Mesenchymal stem cell (in vitro differentiated cells and primary cell): ENCODE results near the gene WWP2.
"Not testable (repeated sequence)": the region's sequence is repeated elsewhere in the genome, so short reads cannot be mapped to it uniquely, and the experiment has no call there.

Source experiments
- DNase-seq: peaks from one replicate; pipeline ENCODE4 v3.0.0-alpha.2; 2013
- H2AFZ ChIP-seq: one replicate; pipeline ENCODE4 v1.6.1; 2013; ENCODE audit warnings: low read depth, mild to moderate bottlenecking, control low read depth, inconsistent platforms, low read length, moderate library complexity
- H2AK5ac ChIP-seq: 2 replicates; pipeline ENCODE4 v1.6.1; 2013; ENCODE audit warnings: low read length, moderate library complexity, mild to moderate bottlenecking, inconsistent platforms; ENCODE audit not compliant: severe bottlenecking
- H2BK120ac ChIP-seq: one replicate; pipeline ENCODE4 v1.6.1; 2013; ENCODE audit warnings: low read depth, mild to moderate bottlenecking, inconsistent platforms, low read length, moderate library complexity
- H2BK12ac ChIP-seq, 2 experiments: one replicate each; pipeline ENCODE4 v1.6.1; 2013; ENCODE audit warnings: inconsistent platforms in 2 of 2, low read length in 2 of 2, mild to moderate bottlenecking in 2 of 2, moderate library complexity in 2 of 2, control low read depth in 1 of 2
- H2BK15ac ChIP-seq: one replicate; pipeline ENCODE4 v1.6.1; 2013; ENCODE audit warnings: mild to moderate bottlenecking, low read depth, inconsistent platforms; ENCODE audit not compliant: poor library complexity, severe bottlenecking
- H2BK5ac ChIP-seq: 2 replicates; pipeline ENCODE4 v1.6.1; 2013; ENCODE audit warnings: low read depth, mild to moderate bottlenecking, low read length, control low read depth, inconsistent platforms; ENCODE audit not compliant: poor library complexity, severe bottlenecking
- H3K14ac ChIP-seq, 2 experiments: one replicate each; pipeline ENCODE4 v1.6.1; 2013; ENCODE audit warnings: inconsistent platforms in 2 of 2, low read length in 2 of 2, control low read depth in 1 of 2, mild to moderate bottlenecking in 1 of 2, moderate library complexity in 1 of 2
- H3K18ac ChIP-seq, 2 experiments: one replicate each; pipeline ENCODE4 v1.6.1; 2013; ENCODE audit warnings: inconsistent platforms in 2 of 2, low read length in 2 of 2, control low read depth in 1 of 2, low read depth in 1 of 2, mild to moderate bottlenecking in 1 of 2
- H3K23ac ChIP-seq, 2 experiments: one replicate each; pipeline ENCODE4 v1.6.1; 2013; ENCODE audit warnings: inconsistent platforms in 2 of 2, low read length in 2 of 2, mild to moderate bottlenecking in 2 of 2, moderate library complexity in 2 of 2, control low read depth in 1 of 2
- H3K27ac ChIP-seq: 2 replicates; pipeline ENCODE4 v1.5.1; 2013; ENCODE audit warnings: mild to moderate bottlenecking, moderate library complexity, low read length, control low read depth, inconsistent platforms; ENCODE audit not compliant: poor library complexity, severe bottlenecking
- H3K27me3 ChIP-seq, 2 experiments: 2 replicates each; pipeline versions ENCODE4 v1.6.1 to v1.7.0; 2013; ENCODE audit warnings: low read length in 2 of 2, mild to moderate bottlenecking in 2 of 2, moderate library complexity in 2 of 2, control low read depth in 1 of 2, inconsistent platforms in 1 of 2; ENCODE audit not compliant: control insufficient read depth in 1 of 2, insufficient read depth in 1 of 2
- H3K36me3 ChIP-seq, 2 experiments: 2 replicates each; pipeline versions ENCODE4 v1.6.1 to v1.7.0; 2013; ENCODE audit warnings: low read length in 2 of 2, control low read depth in 1 of 2, inconsistent platforms in 1 of 2, low read depth in 1 of 2, mild to moderate bottlenecking in 1 of 2; ENCODE audit not compliant: insufficient read depth in 2 of 2, control insufficient read depth in 1 of 2
- H3K4ac ChIP-seq, 2 experiments: one replicate each; pipeline ENCODE4 v1.6.1; 2013; ENCODE audit warnings: inconsistent platforms in 2 of 2, low read length in 2 of 2, mild to moderate bottlenecking in 2 of 2, moderate library complexity in 2 of 2, control low read depth in 1 of 2, low read depth in 1 of 2
- H3K4me1 ChIP-seq: 2 replicates; pipeline ENCODE4 v1.6.1; 2013; ENCODE audit warnings: low read depth, low read length, control low read depth; ENCODE audit not compliant: control insufficient read depth, insufficient read depth
- H3K4me2 ChIP-seq: 2 replicates; pipeline ENCODE4 v1.6.1; 2013; ENCODE audit warnings: low read length, mild to moderate bottlenecking, inconsistent platforms; ENCODE audit not compliant: poor library complexity, severe bottlenecking
- H3K4me3 ChIP-seq, 2 experiments: 2 replicates each; pipeline versions ENCODE4 v1.5.1 to v1.7.0; 2013; ENCODE audit warnings: low read length in 2 of 2, mild to moderate bottlenecking in 2 of 2, control low read depth in 1 of 2, low read depth in 1 of 2; ENCODE audit not compliant: insufficient read depth in 1 of 2
- H3K79me1 ChIP-seq: replicated peaks from 2 replicates; pipeline ENCODE4 v1.6.1; 2013; ENCODE audit warnings: mild to moderate bottlenecking, control low read depth, low read length, inconsistent platforms; ENCODE audit not compliant: poor library complexity, severe bottlenecking
- H3K9ac ChIP-seq: 2 replicates; pipeline ENCODE4 v1.7.0; 2013; ENCODE audit warnings: mild to moderate bottlenecking, low read length, moderate library complexity
- H3K9me3 ChIP-seq: 2 replicates; pipeline ENCODE4 v1.7.0; 2013; ENCODE audit warnings: mild to moderate bottlenecking, low read length; ENCODE audit not compliant: control insufficient read depth
- H4K8ac ChIP-seq: one replicate; pipeline ENCODE4 v1.6.1; 2013; ENCODE audit warnings: inconsistent platforms, mild to moderate bottlenecking, low read length, moderate library complexity
- H4K91ac ChIP-seq: one replicate; pipeline ENCODE4 v1.6.1; 2013; ENCODE audit warnings: mild to moderate bottlenecking, low read length, inconsistent platforms
- WGBS: methylation state at CpG from one replicate; pipeline ENCODE4 v1.1.7; 2013; ENCODE audit warnings: mixed read lengths; 5-methylcytosine and 5-hydroxymethylcytosine counted together

WWP2 gene

DNA sequence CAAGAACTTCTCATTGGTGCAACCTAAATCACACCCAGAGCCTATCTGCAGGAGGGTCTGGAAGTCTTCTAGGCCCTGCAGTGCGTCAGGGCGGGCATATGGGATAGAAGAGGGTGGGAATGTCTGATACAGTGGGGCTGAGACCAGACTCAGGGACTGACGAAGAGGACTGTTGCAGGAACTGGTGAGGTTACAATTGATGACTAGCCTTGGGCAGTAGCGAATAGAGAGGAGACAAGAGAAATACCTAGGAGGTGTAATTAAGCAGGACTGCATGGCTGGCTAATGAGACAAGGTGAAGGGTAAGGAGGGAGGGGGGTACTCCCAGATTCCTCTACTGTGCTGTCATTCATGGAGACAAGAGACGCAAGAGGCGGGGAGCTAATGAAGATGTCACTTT lies 91.3 kb downstream of the WWP2 start:
- no peak overlapping the region for H3K4ac ChIP-seq
- H2BK5ac ChIP-seq, result no peak overlapping the region
- no peak overlapping the region for H3K18ac ChIP-seq
- no peak overlapping the region for H3K4me2 ChIP-seq
- H3K27me3 ChIP-seq, result no peaks in the 10 kb centered on the region
- no peak overlapping the region for H4K8ac ChIP-seq
- no peak overlapping the region for H2BK120ac ChIP-seq
- H3K23ac ChIP-seq, result no peak overlapping the region
- DNase-seq, result no peak
- 80% methylated on average over 6 of the region's 6 CpGs for WGBS
- H3K27ac ChIP-seq, result no peak overlapping the region
- no peak overlapping the region for H4K91ac ChIP-seq
- H2BK15ac ChIP-seq, result no peak overlapping the region
- H3K4me1 ChIP-seq, result peaks cover 6% of the 10 kb centered on the region
- no peak overlapping the region for H2AK5ac ChIP-seq
- no peak overlapping the region for H3K9ac ChIP-seq
- H3K9me3 ChIP-seq, result no peaks in the 10 kb centered on the region
- peaks cover 4% of the 10 kb centered on the region for H3K79me1 ChIP-seq
- H2AFZ ChIP-seq, result no peak overlapping the region
- peaks cover 0 to 8% of the 10 kb centered on the region in 2 experiments for H3K36me3 ChIP-seq
- H3K14ac ChIP-seq, result no peak overlapping the region
- H3K4me3 ChIP-seq, result no peak overlapping the region
- no peak overlapping the region for H2BK12ac ChIP-seq

DNA sequence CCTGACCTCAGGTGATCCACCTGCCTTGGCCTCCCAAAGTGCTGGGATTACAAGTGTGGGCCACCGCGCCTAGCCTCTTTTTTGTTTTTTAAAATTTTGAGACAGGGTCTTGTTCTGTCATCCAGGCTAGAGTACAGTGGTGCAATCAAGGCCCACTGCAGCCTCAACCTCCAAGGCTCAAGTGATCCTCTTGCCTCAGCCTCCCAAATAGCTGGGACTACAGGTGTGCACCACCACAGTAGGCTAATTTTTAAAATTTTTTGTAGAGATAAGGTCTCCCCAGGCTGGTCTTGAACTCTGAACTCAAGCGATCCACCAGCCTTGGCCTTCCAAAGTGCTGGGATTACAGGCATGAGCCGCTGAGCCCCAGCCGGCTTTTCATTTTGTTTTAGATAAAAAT lies 92.6 kb downstream of the WWP2 start:
- H2BK12ac ChIP-seq, H3K18ac ChIP-seq, H3K79me1 ChIP-seq, H2AK5ac ChIP-seq, H2BK15ac ChIP-seq, H2AFZ ChIP-seq, H3K4me2 ChIP-seq, H2BK120ac ChIP-seq, H2BK5ac ChIP-seq, H3K23ac ChIP-seq, H4K91ac ChIP-seq, H3K4ac ChIP-seq, DNase-seq, H3K14ac ChIP-seq, H4K8ac ChIP-seq, H3K9me3 ChIP-seq, H3K9ac ChIP-seq, H3K4me3 ChIP-seq, H3K36me3 ChIP-seq, H3K27me3 ChIP-seq, H3K27ac ChIP-seq, H3K4me1 ChIP-seq: not testable (repeated sequence)
- WGBS, result 100% methylated on average over 3 of the region's 5 CpGs

DNA sequence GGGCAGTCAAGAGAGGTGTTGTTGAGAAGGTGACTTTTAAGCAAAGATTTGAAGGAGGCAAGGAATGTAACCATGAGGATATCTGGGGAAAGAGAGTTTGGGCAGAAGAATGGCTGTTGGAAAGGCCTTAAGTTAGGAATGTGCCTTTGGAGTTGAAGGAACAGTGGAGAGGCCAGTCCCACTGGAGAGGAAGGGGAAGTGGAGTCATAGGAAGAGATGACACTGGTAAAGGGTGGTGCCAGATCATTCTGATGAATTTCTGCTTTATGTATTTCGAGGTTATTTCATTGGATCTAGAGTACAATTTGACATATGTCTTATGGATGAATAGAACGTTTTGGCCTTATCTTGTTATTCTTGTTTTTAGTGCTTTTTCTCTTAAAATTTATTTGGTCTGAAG lies 93.5 kb downstream of the WWP2 start:
- peaks cover 6% of the 10 kb centered on the region for H3K79me1 ChIP-seq
- H4K8ac ChIP-seq, result no peak overlapping the region
- H2BK5ac ChIP-seq, result no peak overlapping the region
- no peak overlapping the region for H3K23ac ChIP-seq
- H2BK12ac ChIP-seq, result no peak overlapping the region
- H4K91ac ChIP-seq, result no peak overlapping the region
- H2AFZ ChIP-seq, result no peak overlapping the region
- no peak overlapping the region for H3K4me2 ChIP-seq
- no peak overlapping the region for H2BK120ac ChIP-seq
- H3K27me3 ChIP-seq, result no peaks in the 10 kb centered on the region
- no peaks in the 10 kb centered on the region for H3K9me3 ChIP-seq
- no peak overlapping the region for H3K14ac ChIP-seq
- H3K36me3 ChIP-seq, result peaks cover 0 to 8% of the 10 kb centered on the region in 2 experiments
- H3K4ac ChIP-seq, result no peak overlapping the region
- H3K4me3 ChIP-seq, result no peak overlapping the region
- H3K27ac ChIP-seq, result no peak overlapping the region
- H2AK5ac ChIP-seq, result no peak overlapping the region
- no peak overlapping the region for H3K18ac ChIP-seq
- H2BK15ac ChIP-seq, result no peak overlapping the region
- peaks cover 2% of the 10 kb centered on the region for H3K4me1 ChIP-seq
- H3K9ac ChIP-seq, result no peak overlapping the region
- 92% methylated on average over 2 of the region's 2 CpGs for WGBS
- DNase-seq, result no peak

DNA sequence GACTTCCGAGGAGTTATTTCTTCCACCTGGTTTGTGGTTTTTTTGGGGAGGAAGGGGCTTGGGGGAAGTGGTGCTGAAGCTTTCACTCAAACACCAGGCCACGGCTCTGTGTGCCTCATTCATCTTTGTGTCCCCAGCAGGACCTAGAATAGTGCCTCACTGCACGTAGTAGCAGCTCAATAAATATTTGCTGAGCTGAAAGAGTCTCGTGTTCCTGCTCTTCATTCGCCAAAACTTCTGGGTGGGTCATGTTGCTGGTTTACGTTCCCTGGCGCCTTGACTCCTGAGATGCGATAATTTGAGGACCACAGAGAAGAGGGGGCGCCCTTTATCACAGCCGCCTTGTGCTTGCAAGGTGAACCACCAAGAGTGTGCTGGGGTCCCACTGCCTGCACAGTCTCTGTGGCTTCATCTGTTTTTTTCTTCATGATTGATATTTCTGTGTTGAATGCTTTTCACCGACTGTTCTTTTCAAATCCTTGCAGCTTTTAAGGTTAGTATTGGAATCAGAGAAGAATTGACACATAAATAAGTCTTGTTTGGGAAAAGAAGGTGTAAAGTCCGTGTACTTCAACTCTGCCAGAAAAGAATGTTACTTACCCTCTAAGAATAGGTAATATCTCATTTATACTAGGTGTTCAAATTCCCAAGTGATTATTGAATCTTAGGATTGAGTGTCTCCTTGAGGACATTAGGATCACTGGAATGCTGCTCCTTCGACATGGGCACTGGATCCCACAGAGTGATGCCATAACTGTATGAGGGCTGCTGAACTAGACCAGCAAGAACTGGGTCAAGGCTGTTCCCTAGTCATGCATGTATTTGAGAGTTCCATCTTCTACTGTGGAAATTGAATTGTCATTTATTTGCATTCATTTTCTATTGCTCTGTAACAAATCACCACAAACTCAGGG lies 96.3 kb downstream of the WWP2 start:
- Histone ChIP-seq H2AK5ac (no peak overlapping the region), H3K18ac (no peak overlapping the region), H4K8ac (no peak overlapping the region), H3K9me3 (no peaks in the 10 kb centered on the region), H3K4me2 (no peak overlapping the region), H3K23ac (no peak overlapping the region), H3K36me3 (peaks cover 0 to 5% of the 10 kb centered on the region in 2 experiments), H3K27ac (no peak overlapping the region), H3K79me1 (peaks cover 7% of the 10 kb centered on the region), H2BK120ac (no peak overlapping the region), H2BK15ac (no peak overlapping the region), H3K4me3 (no peak overlapping the region), H3K9ac (no peak overlapping the region), H3K4me1 (no peaks in the 10 kb centered on the region), H3K27me3 (no peaks in the 10 kb centered on the region), H2AFZ (no peak overlapping the region), H2BK12ac (no peak overlapping the region), H4K91ac (no peak overlapping the region), H3K4ac (no peak overlapping the region), H3K14ac (no peak overlapping the region), H2BK5ac (no peak overlapping the region)
- no peak for DNase-seq
- WGBS, result 93% methylated on average over 12 of the region's 13 CpGs
